Activated CD4-positive, alpha-beta T cell treated with anti-CD3 and anti-CD28 coated beads, Interleukin-2, amount 50 U/mL, for 24 hours (primary cell): ENCODE measurements around the gene ZNF579.
"Not testable (repeated sequence)": the region's sequence is repeated elsewhere in the genome, so short reads cannot be mapped to it uniquely, and the experiment has no call there.

ENCODE experiments used
- DNase-seq, 2 donors: peaks; one replicate each; pipeline ENCODE4 v3.0.0-alpha.2; 2020; ENCODE audit warnings: low read depth in 1 of 2, low spot score in 1 of 2

The ZNF579 gene

DNA sequence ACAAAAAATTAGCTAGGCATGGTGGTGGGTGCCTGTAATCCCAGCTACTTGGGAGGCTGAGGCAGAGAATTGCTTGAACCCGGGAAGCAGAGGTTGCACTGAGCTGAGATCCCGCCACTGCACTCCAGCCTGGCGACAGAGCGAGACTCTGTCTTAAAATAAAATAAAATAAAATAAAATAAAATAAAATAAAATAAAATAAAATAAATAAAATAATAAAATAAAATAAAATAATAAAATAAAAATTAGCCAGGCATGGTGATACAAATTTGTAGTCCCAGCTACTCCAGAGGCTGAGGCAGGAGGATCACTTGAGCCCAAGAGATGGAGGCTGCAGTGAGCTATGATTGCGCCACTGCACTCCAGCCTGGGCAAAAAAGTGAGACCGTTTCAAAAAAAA, 6.7 kb downstream of the ZNF579 start:
- DNase-seq: not testable (repeated sequence)

DNA sequence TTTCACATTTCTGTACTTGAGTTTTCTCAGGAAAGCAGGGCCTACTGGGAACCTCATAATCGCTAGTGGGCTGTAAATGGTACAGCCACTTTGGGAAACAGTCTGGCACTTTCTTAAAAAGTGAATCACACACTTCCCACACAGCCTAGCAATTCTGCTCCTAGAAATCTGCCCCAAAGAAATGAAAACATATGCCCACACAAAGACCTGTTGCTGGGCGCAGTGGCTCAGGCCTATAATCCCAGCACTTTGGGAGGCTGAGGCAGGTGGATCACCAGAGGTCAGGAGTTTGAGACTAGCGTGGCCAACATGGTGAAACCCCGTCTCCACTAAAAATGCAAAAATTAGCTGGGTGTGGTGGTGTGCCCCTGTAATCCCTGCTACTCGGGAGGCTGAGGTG, 11.2 kb downstream of the ZNF579 start:
- DNase-seq: not testable (repeated sequence)

DNA sequence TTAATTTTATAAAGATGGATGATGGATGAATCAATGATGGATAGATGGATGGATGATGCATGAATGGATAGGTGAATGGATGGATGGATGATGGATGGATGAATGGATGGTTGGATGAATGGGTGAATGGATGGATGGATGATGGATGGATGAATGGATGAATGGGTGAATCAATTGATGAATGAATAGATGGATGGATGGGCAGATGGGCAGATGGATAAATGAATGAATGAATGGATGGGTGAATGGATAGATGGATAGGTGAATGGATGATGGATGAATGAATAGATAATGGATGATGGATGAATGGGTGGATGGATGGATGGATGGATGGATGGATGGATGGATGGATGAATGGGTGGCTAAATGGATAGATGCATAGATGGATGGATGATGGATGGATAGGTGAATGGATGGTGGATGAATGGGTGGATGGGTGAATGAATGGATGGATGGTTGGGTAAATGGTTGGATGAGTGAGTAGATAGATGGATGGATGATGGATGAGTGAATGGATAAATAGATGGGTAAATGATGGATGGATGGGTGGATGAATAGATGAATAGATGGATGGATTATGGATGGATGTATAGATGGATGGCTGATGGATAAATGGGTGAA, 12.8 kb downstream of the ZNF579 start:
- no peak for DNase-seq

DNA sequence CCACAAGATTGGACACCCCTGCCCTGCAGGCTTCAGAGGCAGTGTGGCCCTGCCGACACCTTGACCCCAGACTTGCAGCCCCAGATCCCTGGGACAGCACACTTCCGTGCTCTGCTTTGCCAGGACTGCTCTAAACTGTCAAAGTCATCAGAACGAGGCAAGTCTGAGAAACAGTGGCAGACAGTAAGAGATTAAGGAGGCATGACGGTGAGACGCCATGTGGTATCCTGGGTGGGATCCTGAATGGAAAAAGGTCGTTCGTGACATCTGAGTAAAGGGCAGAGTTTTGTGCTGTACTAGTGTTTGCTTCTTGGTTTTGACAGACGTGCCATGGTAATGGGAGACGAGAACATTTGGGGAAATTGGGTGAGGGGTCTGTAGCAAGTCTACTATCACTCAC, 13.8 kb downstream of the ZNF579 start:
- DNase-seq: no peak

DNA sequence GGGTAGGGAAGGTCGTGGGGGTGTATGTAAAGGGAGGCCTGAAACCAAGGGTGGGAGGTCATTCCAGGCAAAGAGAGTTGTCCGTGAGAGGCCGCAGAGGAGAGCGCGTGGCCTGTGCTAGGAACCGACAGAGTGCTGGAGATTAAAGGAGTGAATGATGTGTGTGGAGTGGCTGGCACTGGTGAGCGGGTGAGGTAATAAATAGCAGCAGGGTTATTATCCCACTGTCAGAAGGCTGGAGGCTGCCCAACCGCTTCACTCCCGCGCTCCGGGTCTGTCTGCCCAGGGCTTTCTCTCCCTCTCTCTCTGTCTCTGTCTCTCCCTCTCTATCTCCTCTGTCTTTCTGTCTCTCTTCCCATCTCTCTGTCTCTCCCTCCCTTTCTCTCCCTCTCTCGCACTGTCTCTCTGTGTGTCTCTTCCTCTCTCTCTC, 17.4 kb downstream of the ZNF579 start:
- DNase-seq: no peak

DNA sequence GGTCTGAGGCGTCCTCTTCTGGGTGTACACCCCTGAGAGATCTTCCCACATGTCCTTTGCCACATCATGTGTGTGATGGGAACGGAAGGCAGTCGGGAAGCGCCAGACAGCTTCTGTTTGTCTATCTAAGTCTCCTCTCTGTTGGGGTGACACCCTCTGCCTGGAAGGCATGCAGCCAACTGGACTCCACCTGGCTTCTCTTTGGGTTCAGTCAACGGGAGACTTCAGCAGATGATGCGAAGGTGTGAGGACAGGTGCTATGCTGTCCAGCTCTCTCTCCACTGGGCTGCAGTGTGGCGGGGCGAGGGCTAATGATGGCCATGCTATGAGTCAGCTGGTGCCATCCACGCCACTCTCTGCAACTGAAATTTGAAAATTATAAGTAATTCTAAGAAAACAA, 21.0 kb downstream of the ZNF579 start:
- no peak for DNase-seq

DNA sequence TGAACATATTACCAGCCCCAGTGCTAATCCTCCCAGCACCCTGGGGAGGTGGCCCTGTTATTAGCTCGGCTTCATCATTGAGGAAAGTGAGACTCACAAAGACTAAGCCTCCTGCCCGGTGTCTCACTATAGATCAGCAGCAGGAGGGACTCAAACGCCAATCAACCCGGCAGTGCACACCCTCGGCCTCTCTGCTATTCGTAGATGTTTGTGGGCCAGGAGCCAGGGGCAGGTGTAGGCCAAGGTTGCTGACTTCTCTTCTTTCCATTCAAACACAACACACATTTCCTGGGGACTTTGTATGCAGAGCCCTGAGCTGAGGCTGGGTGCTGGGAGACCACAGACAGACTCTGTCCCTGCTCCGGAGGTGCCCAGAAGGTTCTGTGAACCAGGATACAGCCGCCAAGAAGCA, 25.9 kb downstream of the ZNF579 start:
- no peak for DNase-seq

DNA sequence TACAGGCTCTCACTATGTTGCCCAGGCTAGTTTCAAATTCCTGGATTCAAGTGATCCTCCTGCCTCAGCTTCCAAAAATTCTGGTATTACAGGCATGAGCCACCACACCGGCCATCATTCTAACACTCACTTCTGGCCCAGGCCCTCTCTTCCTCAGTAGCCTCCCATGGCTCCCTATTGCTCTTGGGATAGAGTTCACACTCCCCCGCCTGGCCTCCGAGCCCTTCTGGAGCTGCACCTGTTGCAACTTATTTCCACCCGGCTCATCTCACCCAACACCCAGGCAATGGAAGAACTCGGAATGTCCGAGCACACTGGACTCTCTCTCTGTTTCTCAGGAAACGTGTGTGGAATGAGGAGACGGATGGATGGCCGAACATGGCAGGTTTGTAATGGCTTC, 26.3 kb downstream of the ZNF579 start:
- DNase-seq: no peak

DNA sequence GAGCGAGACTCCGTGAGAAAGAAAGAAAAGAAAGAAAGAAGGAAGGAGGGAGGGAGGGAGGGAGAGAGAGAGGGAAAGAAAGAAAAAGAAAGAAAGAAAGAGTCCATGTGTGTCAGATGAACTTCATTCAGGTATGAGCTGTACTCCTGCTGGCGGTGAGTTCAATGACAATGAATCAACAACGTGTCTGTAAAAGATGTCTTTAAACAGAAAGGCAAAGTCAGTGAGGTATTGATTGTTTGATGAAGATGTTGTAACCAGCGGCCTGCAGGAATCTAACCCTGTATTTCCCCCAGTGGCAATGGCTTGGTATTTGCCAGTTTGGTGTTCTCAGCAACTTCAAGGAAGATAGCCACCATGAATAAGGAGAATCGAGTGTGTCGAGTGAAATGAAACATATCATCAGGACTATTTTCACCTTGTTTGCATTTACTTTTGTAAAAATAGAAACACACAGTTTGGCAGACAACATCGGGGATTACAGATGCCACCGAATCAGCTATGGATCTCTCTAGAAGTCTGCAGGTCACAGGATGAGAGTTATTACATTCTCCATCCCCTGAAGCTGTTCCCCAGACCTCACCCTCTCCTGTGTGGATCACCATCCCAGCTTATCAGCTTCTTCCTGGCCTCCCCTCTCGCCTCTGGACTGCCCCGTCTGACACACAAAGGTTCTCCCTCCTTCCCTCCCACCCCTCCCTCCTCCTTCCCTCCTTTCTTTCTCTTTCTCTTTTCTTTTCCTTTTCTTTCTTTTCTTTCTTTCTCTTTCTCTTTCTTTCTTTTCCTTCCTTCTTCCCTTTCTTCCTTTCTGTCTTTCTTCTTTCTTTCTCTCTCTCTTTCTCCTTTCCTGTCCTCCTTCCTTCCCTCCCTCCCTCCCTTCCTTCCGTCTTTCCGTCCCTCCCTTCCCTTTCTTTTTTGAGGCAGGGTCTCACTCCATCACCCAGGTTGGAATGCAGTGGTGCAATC, 27.1 kb downstream of the ZNF579 start:
- DNase-seq: no peak

DNA sequence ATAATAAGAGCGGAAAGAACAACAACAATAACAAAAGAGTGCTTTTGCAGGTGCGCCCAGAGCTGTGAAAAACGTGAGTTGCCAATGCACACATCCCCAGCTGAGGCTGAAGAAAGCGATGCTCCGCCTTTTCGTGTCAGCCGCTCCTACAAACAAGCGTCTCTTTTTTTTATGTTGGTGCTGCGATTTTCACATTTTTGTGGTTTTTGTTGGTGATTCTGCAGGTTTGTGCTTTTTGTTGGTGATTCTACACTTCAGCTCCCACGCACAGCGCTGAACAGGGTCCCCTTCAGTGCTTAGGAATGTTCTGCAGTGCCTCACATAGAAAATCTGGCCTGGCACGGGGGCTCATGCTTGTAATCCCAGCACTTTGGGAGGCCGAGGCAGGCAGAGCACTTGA, 28.0 kb downstream of the ZNF579 start:
- DNase-seq: no peak

DNA sequence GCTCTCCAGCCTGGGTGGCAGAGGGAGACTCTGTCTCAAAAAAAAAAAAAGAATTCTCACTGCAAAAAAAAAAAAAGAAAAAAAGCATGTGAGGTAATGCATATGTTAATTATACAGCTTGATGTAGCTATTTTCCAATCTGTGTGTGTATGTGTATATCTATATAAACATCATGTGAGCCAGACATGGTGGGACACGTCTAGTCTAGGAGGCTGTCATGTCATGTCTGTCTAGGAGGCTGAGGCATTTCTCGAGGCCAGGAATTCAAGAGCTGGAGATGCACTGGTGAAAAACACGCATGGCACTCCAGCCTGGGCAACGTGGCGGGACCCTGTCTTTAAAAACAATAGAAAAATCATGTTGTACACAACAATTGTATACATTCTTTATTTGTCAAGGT, 28.4 kb downstream of the ZNF579 start:
- no peak for DNase-seq

DNA sequence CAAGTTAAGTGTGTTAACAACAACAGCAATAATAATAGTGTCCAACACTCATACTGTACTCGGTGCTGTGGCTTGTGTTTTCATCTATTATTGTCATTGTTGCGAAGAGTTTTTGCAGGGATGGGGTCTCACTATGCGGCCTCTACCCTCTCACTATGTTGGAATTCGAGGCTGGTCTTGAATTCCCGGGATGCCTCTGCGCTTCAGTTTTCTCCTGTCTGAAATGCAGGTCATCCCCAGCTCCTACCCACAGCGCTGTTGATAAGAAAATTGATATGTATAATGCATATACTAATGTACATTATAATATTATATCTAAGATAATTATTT, 30.4 kb downstream of the ZNF579 start:
- no peak for DNase-seq

DNA sequence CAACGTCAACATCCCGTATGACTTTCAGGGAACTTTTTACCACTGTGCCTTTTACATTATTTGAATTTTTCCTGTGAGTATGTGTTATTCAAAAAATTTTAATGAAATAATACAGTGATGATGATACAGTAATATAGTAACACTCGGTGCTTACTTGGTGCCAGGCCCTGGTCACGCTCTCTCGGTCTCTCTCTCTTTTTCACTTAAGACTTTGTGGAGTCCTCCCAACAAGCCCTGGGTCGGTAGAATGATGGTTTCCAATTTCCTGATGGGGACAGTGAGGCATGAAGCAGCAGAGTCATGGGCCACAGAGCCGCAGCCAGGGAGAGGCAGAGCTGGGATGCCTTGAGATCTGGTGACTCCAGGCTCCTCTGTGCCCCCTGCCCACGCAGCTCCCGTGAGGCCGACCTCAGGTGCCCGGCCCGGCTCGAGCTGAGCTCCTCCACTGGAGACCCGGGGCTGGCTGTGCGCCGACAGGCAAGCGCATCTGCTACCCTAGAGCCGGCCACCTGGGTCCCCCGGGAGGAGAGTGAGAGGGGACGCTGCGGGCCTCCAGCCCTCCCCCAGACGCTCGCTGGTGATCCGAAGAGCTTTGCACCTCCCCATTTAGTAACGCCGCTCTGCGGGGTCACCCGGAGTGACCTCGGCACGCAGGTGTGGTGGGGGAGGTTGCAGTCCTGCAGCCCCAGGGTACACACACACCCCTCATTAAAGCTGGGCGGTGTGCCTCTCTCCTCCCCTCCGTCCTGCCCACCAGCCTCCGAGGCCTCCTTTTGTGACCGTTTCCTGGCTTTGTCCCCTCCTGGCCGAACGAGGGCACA, 30.9 kb downstream of the ZNF579 start:
- DNase-seq: no peak

DNA sequence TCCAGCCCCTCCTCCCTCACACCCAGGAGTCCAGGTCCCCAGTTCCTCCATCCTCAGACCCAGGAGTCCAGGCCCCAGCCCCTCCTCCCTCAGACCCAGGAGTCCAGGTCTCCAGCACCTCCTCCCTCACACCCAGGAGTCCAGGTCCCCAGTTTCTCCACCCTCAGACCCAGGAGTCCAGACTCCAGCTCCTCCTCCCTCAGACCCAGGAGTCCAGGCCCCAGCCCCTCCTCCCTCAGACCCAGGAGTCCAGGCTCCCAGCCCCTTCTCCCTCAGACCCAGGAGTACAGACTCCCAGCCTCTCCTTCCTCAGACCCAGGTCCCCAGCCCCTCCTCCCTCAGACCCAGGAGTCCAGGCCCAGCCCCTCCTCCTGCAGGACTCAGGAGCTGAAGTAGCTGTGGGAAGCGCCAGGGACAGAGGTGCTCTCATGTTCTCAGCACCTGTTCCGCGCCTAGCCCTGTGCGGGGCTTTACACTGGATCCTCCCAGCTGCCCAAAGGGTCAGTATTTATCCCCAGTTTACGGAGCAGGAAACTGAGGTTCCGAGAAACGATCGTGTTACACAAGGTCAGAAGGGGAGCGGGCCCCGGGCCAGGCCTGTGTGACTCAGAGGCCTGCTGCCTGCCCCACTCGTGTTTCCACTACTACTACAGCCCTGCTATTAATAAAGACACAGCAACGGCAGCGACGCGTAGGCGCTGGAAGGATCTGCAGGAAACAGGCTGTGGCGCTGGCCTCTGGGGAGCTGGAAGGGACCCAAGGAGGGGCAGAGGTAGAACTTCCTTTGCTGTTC, 33.6 kb downstream of the ZNF579 start:
- no peak for DNase-seq

DNA sequence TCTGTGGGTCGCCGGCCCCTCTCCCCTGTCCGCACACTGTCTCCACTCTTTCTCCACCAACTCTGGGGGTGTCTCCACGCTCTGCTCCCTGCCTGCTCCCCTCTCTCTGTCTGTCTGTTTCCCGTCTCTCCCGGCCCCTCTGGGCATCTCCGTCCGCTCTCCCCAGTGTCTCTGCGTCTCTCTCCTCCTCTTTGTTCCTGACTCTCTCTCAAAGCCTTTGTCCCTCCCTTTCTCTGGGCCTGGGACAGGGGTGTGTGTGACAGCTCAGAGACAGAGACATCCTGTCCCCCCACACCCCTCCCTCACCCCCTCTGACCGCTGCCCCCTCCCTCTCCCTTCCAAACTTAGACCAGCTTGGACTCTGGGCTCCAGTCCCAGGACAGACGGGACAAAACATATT, 34.6 kb downstream of the ZNF579 start:
- DNase-seq: no peak

DNA sequence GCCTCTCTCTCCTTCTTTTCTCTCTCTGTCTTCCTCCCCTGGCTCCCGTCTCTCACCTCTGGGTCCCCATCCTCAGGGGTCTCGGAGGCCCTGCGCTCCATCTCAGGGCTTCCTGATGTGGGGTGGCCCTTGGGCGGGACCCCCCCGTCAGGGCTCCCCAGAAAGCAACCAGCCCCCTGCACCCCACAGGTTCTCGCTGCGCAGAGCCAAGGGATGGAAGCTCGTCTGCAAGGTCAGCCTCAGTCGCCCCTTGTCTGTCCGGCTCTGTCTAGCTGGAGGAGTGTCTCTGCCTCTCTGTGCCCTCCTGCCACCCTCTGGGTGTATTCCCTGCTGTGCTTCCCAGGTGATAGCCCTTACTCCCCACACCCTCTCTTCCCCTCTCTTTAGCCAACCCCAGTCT, 35.2 kb downstream of the ZNF579 start, which contains the start of gene SBK3:
Gene SBK3 (minus strand): TSS at position 101 of the 400 bp plus-strand sequence. CDS start 0 bp downstream, at position 101.
- DNase-seq: no peak

DNA sequence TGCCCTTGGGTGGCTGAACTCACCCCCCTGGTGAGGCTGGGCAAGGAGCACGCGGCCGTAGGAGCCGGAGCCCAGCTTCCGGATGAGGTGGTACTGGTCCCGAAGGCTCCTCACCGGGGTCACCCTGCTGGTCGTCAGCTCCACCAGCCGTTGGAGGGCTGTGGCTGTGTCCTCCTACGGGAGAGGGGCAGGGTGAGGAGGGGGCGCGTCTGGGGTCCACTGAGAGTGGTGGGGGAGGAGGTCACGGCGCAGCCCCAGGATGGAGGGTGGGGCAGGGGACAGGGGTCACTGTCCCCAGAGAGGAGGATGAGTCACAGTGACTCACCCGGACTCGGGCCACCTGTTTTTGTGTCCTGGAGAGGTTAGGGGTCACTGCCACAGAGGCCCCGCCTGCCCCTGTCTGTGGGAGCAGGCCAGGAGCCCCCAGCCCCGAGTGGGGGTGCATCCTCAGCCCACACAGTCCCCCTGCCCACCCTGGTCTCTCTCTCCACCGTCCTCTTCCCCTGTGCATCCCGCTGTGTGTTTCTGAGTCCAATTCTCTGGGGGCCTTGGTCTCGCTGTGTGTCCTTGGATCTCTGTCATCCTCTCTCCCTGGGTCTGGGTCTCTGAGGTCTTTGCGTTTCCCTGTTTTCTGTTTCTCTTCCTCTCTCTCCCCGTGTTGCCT, 35.7 kb downstream of the ZNF579 start:
- DNase-seq: no peak

DNA sequence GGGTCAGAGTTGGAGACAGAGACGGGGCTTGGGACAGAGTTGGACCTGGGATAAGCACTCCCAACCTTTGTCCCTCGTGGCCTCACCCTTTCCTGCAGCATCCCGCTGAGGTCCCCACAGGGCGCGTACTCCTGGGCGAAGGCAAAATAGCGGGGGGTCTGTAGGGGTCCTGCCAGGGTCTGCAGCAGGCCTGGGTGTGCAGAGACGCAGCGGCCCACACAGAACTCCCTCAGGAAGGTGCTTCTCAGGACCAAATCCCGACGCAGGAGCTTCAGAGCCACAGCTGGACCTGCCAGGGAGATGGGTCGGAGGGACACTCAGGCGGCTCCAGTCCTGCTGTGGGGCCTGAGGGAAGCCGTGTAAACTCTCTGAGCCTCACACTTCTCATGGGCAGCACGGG, 36.6 kb downstream of the ZNF579 start:
- DNase-seq: no peak

DNA sequence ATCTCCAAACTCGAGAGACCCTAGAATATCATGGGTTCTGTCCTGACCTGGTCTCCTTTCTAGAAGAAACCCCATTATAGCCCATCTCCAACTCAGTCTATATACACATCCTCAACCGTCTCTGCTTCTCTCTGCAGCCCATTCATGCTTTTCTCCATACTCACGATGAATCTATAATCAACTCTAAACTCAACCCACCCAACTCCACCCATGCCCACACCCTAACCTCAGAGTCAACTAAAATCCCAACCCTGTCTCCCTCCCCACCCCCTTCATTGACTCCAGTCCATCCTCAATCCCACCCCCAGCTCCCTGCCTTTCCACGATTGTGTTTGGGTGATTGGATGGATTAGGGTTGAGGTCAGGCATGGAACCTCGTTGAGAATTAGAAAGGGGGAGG, 37.1 kb downstream of the ZNF579 start:
- DNase-seq: no peak

DNA sequence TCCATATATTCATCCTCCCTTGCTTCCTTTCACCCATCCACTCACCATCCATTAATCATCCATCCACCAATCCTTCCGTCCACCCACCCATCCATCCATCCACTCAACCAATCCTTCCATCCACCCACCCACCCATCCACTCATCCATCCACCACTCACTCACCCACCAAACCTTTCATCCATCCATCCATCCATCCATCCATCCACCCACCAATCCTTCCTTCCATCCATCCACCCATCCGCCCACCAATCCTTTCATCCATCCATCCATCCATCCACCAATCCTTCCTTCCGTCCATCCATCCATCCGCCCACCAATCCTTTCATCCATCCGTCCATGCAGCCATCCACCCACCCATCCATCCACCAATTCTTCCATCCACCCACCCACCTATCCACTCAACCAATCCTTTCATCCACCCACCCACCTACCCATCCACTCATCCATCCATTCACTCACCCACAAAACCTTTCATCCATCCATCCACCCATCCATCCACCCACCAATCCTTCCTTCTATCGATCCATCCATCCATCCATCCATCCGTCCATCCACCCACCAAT, 38.3 kb downstream of the ZNF579 start:
- no peak for DNase-seq
